Activated naive CD8-positive, alpha-beta T cell treated with anti-CD3 and anti-CD28 coated beads for 36 hours (primary cell): ENCODE data around the gene BRAT1. TPM values are rescaled to one million over a fixed set of nuclear protein-coding genes. Genes with fewer than 3 reads are reported as not detected.
"Not testable (repeated sequence)": the region's sequence is repeated elsewhere in the genome, so short reads cannot be mapped to it uniquely, and the experiment has no call there.

Experiments
- DNase-seq: peaks from one replicate; pipeline ENCODE4 v3.0.0; 2021
- H3K27ac Mint-ChIP-seq: one replicate; pipeline ENCODE4 v1.8.0; 2022; ENCODE audit warnings: mild to moderate bottlenecking, moderate library complexity, mixed read lengths
- H3K27me3 Mint-ChIP-seq: one replicate; pipeline ENCODE4 v1.8.0; 2022; ENCODE audit warnings: mild to moderate bottlenecking, mixed read lengths
- H3K36me3 Mint-ChIP-seq: one replicate; pipeline ENCODE4 v1.8.0; 2021; ENCODE audit warnings: mild to moderate bottlenecking, mixed read lengths
- H3K4me1 Mint-ChIP-seq: one replicate; pipeline ENCODE4 v1.8.0; 2021; ENCODE audit warnings: mixed read lengths
- H3K4me3 Mint-ChIP-seq: one replicate; pipeline ENCODE4 v1.8.0; 2022; ENCODE audit warnings: mild to moderate bottlenecking, moderate library complexity, mixed read lengths
- H3K9me3 Mint-ChIP-seq: one replicate; pipeline ENCODE4 v1.8.0; 2022; ENCODE audit warnings: mixed read lengths
- total RNA-seq, 2 experiments: library from RNA; stranded (reverse); gene quantifications; one replicate each; pipeline ENCODE4 v1.2.3, GENCODE V29; 2021

The BRAT1 gene
- total RNA-seq, 2 experiments from 2014 or later: 36.4 to 37.8 TPM

DNA sequence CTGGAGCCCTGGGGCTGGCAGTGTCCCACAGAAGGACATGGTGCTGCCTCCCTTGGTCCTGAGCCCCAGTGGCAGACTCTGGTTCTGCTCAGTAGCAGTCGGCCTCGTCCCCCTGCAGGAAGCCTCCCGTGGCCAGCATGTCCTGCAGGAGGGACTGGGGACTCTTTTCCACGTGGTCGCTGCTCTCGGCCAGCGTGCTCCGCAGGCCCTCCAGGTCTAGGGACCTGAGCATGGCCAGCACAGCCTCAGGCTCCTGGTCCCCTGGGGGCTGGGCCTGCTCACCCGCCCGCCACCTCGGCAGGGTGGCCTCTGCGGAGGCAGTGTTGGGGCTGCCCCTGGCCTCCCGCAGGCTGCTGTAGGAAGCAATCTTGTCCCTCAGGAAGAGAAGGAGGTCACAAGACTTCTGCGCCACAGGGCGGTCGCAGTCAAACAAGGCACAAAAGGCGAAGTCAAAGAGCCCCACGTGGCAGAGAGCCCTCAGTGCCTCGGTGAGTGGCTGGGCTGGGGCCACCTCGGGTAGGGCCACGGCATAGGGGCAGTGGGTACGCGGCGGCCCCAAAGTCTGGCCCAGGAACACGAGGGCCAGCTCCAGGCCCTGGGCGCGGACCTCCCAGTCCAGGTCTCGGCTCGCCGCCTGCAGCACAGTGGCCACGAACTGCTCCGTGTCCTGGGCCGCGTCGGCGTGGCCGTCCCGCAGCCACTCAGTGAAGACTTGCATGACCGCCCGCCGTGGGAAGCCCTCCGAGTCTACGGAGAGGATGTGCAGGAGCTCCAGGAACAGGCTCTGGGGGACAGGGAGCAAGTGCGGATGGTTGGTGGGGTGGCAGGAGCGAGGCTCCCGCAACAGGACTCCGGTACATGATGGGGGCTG is 17.1 kb downstream of the BRAT1 start:
- Mint-ChIP-seq H3K27me3 (no peaks in the 10 kb centered on the region), H3K9me3 (no peaks in the 10 kb centered on the region), H3K36me3 (peaks cover 2% of the 10 kb centered on the region), H3K4me1 (no peaks in the 10 kb centered on the region), H3K4me3 (no peak overlapping the region), H3K27ac (no peak overlapping the region)
- DNase-seq: no peak

DNA sequence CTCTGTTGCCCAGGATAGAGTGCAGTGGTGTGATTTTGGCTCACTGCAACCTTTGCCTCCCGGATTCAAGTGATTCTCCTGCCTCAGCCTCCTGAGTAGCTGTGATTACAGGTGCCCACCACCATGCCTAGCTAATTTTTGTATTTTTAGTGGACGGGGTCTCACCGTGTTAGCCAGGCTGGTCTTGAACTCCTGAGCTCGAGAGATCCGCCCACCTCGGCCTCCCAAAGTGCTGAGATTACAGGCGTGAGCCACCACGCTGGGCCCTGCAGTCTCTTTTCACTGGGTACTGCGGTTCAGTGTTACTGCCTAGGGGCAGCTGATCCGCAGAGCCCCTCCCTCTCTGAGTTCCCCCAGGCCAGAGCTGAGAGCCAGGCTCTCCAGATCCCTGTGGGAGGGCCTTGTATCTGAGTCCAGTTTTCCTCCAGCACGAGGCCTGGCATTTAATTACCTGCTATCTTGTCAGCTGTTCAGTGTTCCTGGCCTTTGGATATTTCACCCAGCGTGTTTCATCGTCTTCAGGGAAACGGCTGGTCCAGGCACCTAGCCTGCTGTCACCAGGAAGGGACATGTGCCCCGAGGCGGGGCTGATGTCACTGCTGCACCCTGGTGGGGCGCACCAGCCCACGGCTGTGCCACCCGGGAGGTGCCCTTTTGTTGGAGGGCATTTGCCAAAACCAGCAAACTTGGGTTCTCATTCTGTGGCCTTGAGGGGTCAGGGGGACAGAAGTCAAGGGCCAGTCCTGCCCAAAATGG is 19.3 kb downstream of the BRAT1 start:
- not testable (repeated sequence) for H3K27me3 Mint-ChIP-seq, H3K27ac Mint-ChIP-seq, H3K4me3 Mint-ChIP-seq, H3K4me1 Mint-ChIP-seq, H3K9me3 Mint-ChIP-seq, H3K36me3 Mint-ChIP-seq, DNase-seq

DNA sequence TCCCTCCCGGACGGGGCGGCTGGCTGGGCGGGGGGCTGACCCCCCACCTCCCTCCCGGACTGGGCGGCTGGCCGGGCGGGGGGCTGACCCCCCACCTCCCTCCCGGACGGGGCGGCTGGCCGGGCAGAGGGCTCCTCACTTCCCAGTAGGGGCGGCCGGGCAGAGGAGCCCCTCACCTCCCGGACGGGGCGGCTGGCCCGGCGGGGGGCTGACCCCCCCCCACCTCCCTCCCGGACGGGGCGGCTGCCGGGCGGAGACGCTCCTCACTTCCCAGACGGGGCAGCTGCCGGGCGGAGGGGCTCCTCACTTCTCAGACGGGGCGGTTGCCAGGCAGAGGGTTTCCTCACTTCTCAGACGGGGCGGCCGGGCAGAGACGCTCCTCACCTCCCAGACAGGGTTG is 21.1 kb downstream of the BRAT1 start:
- not testable (repeated sequence) for H3K9me3 Mint-ChIP-seq, DNase-seq, H3K27ac Mint-ChIP-seq, H3K36me3 Mint-ChIP-seq, H3K4me3 Mint-ChIP-seq, H3K27me3 Mint-ChIP-seq
- peaks cover 16% of the 10 kb centered on the region for H3K4me1 Mint-ChIP-seq

DNA sequence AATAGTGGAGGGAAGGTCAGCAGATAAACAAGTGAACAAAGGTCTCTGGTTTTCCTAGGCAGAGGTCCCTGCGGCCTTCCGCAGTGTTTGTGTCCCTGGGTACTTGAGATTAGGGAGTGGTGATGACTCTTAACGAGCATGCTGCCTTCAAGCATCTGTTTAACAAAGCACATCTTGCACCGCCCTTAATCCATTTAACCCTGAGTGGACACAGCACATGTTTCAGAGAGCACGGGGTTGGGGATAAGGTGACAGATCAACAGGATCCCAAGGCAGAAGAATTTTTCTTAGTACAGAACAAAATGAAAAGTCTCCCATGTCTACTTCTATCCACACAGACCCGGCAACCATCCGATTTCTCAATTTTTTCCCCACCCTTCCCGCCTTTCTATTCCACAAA is 21.8 kb downstream of the BRAT1 start:
- not testable (repeated sequence) for H3K36me3 Mint-ChIP-seq, H3K27me3 Mint-ChIP-seq, DNase-seq, H3K4me3 Mint-ChIP-seq, H3K27ac Mint-ChIP-seq, H3K9me3 Mint-ChIP-seq
- peaks cover 23% of the 10 kb centered on the region for H3K4me1 Mint-ChIP-seq

DNA sequence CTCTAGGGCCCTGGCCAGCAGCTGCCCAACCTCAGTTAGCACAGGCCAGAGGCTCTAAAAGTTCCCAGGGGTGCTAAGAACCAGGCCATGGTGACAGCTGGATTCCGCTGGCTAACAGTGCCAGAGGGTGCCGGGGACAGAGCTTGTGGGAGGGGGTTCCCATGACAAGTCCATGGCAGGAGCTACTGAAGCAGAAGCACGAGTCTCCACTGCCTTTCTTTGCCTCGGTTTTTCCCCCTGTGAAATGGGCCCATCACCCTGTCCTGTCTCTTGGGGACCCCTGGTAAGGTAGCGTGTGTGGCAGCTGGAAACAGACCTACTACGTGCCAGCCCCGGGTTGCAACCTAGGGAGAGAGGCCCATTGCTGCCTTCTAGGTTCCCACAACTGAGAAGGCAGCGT is 22.5 kb downstream of the BRAT1 start:
- H3K4me3 Mint-ChIP-seq, H3K27ac Mint-ChIP-seq, H3K27me3 Mint-ChIP-seq, H3K36me3 Mint-ChIP-seq, H3K9me3 Mint-ChIP-seq, DNase-seq: not testable (repeated sequence)
- H3K4me1 Mint-ChIP-seq: peaks cover 30% of the 10 kb centered on the region

DNA sequence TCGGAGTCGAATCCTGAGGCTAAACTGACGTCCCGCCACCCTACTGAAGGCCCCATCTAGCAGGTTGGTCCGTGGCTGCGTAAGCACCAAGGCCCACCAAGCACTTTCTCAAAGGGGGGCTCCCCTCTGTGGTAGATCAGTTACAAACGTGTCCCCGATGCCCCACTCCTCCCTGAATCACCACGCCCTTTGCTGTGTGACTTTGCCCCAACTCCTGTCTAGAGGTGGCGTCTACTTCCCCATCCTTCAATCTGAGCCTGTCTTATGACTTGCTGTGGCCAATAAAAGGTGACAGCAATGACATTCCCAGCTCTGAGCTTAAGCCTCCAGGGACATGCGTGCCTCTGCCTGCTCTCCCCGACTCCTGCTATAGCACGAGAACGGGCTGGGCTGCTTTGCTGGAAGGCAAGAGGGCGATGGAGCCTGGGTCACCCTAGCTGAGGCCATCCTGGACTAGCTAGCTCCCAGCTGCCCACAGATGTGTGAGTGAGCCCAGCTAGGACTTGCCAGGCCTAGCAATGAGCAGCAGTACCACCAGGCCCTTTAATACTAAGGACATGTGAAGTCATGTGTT is 23.0 kb downstream of the BRAT1 start:
- not testable (repeated sequence) for H3K4me3 Mint-ChIP-seq, H3K27me3 Mint-ChIP-seq, H3K36me3 Mint-ChIP-seq, H3K9me3 Mint-ChIP-seq, DNase-seq
- peak overlapping the region; percentile 16 for H3K27ac Mint-ChIP-seq
- H3K4me1 Mint-ChIP-seq: peaks cover 35% of the 10 kb centered on the region

DNA sequence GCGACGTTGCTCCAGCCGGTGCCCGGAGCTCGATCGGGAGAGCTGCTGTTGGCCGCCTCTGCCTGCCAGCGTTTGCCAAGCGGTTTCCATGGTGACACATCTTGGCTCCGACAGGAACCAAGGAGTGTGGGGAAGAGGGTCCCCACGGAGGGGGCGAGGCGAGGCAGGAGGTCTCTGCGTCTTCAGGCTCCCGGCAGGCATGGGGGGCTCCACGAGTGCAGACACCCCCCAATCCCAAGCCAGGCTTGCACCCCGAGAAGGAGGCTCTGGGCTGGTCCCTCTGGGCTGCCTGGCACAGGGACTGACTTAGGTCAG is 23.6 kb downstream of the BRAT1 start:
- H3K36me3 Mint-ChIP-seq, H3K27ac Mint-ChIP-seq, DNase-seq, H3K4me3 Mint-ChIP-seq, H3K27me3 Mint-ChIP-seq, H3K9me3 Mint-ChIP-seq: not testable (repeated sequence)
- peaks cover 39% of the 10 kb centered on the region for H3K4me1 Mint-ChIP-seq

DNA sequence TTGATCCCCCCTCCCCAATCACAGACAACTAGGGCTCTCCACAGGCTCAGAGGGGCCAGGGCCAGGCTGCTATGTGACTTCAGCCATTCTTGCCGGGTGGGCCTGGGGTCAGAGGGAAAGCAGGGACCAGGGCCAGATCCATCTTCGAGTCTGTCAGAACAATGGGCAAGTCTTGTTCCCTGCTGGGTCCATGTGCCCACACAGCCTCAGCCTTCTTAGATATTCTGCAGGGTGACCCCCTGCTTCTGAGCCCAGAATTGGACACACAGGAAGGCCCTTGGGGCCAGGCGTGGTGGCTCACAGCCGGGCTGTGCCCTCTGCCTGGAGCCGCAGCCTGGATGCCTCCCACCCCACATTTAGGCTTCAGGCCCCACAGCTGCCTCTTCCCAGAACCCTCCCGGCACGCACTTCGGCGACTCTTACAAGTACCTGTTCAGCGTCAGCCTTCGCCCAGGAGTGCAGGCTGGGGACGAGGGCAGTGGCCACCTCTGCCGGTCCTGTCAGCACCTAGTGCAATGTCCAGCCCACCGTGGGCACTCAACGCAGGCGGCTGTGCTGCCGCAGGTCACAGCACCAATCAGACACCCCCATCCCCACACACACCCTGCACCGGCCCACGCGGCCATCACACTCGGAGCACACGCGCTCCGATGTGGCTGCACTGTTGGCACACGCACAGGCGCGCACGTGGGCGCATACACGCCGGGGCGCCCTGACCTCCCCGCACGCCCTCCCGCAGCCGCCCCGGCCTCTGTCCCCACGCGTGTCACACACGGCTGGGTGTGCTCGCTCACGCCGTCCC is 24.1 kb downstream of the BRAT1 start:
- Mint-ChIP-seq H3K27ac (peak overlapping the region; percentile 91), H3K4me1 (peaks cover 40% of the 10 kb centered on the region), H3K4me3 (peak overlapping the region; percentile 61)
- not testable (repeated sequence) for H3K36me3 Mint-ChIP-seq, H3K27me3 Mint-ChIP-seq, DNase-seq, H3K9me3 Mint-ChIP-seq

DNA sequence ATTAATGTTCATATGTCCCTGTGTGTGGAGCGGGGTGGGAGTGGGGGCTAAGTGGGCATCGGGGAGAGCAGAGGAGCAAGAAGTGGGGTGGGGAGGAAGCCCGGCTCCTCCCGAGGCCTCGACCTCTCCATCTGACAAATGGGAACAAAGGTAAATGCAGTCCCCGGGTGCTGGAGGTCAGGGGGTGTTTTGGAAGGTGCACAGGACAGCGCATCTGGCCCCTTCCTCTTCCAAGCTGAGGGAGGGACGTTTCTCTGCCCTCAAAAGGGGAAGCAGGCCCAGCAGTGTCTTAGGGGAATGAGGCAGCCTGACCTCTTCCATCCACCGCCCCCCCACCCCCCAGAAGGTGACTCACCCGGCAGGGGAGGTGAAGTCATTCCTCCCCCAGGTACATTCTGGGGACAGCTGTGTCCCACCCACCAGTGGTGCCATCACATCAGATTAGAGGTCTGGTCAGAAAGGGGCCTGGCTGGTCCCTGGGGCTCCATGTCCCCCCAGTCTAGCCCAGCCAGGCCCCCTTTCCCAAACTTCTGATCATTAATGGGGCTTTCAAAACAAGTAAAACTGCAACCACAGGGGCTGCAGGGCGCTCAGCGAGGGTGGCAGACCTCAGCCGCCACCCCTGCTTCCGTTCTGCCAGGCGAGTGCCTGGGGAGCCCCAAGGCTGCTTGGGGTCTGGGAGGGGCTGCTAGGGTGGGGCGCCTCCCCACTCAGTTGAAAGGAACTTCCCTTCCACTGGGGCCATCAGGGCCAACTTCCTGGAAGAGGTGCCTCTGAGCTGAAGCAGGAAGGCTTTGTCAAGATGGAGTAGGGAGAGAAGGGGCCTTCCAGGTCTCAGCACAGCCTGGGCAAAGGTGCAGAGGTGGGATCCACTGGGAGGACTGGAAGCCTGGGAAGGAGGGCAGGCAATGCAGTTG is 25.0 kb downstream of the BRAT1 start:
- H3K27ac Mint-ChIP-seq: peak overlapping the region; percentile 91
- no peaks in the 10 kb centered on the region for H3K27me3 Mint-ChIP-seq
- no peaks in the 10 kb centered on the region for H3K9me3 Mint-ChIP-seq
- H3K36me3 Mint-ChIP-seq: no peaks in the 10 kb centered on the region
- peaks cover 43% of the 10 kb centered on the region for H3K4me1 Mint-ChIP-seq
- peak overlapping the region; percentile 61 for H3K4me3 Mint-ChIP-seq
- peak; percentile 83 for DNase-seq

DNA sequence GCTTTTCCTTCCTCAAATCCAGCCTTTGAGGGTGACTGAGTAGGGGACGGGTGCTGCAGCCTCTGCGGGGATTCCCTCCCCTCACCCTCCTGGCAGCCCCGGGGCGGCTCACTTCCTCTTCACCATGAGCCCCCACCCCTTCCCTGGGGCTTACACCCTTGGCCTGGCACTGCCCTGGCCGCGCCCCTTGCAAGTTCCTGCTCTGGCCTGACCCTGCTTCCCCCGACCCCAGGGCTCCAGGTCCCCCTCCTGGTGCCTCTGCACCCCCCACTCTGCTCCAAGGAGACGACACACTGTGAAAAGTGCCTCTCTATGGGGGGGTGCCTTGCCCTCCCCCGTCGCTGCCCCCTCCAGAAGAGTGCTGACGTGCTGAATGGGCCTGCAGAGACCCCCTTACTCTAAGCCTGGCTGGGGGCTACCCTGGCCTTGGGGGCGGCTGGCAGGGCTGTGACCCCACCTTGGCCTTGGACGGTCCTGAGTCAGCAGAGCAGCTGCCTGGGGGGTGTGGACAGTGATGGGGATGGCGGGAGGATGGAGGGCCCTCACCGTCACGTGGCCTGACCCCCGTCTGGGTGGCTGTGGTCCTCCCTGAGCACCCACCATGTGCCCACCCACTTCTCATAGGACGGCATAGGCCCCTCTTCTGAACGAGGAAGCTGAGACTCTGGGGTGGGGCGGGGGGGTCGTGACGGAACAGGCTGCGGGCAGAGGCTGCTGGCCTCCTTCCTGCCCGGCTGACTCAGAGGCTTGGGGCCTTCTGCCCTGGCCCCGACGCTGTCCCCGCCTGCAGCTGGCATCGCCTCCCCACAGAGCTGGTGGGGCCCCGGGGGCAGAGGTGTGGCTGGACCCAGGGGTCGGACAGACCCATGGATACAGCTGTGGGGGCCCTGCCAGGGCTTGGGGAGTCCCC is 25.9 kb downstream of the BRAT1 start:
- Mint-ChIP-seq H3K4me3 (peak overlapping the region; percentile 61), H3K36me3 (no peaks in the 10 kb centered on the region), H3K4me1 (peaks cover 43% of the 10 kb centered on the region), H3K9me3 (no peaks in the 10 kb centered on the region), H3K27ac (peak overlapping the region; percentile 91), H3K27me3 (no peaks in the 10 kb centered on the region)
- peak; percentile 68 for DNase-seq

DNA sequence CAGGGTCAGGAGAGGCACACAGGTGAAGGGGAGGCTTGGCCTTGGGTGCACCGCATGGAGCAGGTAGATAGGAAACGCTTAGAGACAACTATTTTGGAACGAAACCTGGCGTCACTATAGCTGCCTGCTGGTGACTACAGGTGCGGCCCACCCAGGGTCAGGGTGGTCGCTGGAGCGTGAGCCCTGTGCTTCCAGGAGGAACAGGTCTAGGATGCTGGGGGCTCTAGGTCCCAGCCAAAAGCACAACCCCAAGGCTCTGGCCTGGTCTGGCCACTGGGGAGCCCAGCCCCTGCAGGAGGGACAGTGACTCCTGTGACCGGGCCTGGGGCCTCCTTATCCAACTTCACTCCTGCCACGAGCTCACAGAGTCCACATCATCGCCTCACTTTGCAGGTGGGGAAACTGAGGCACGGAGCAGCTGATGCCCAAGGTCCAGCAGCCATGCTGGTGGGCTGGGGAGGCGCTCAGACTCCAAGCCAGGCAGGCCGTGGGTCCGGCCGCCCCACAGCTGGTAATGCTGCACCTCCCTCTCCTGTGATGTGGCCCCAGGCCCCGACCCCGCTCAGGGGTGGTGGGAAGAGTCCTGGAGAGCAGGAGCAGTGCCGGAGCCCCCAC is 26.7 kb downstream of the BRAT1 start:
- H3K4me1 Mint-ChIP-seq: peaks cover 43% of the 10 kb centered on the region
- no peaks in the 10 kb centered on the region for H3K27me3 Mint-ChIP-seq
- H3K27ac Mint-ChIP-seq: peak overlapping the region; percentile 80
- peak overlapping the region; percentile 38 for H3K4me3 Mint-ChIP-seq
- H3K9me3 Mint-ChIP-seq: no peaks in the 10 kb centered on the region
- no peaks in the 10 kb centered on the region for H3K36me3 Mint-ChIP-seq
- DNase-seq: no peak

DNA sequence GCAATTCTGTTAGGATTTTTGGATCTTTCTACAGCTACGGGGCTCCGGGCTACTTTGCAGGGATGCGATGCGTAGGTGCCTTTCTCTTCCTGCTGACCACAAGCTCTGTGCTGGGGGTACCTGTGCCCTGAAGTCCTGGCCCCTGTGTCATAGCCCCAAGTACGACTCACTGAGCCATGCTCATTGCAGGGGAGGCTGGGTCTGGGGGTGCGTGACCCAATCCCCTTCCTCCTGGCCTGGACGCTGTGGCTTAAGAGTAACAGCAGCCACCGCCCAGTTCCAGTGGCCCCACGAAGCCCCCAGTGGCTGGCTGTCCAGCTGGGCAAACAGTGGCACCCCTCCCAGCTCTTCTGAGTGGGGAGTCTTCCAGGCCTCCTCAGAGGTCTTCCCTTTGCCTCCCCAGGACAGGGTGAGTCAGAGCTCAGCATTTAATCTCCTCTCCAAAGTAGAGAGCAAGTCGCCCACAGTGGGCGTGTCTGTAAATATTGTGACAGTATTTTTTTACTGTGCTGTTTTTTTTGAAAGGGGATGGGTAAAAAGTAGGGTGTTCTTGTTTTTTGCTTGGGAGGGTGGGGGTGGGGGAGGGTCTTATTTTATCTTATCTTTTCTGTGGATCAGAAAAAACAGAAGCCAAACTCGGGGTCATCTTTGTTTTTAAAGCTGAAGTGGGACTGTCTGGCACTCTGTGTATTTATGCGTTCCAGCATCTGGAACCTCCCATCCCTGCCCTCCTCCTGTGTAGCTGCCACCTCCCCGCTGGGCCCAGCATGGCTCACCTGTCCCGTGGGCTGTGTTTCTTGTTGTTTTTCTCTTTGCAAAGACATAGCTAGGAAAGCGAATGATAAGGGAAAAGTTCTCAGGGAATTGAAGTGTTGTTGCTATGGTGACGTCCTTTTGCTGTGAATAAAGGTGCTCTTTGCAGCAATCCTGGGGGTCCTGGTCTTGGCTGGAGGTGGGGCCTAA is 27.5 kb downstream of the BRAT1 start:
- peak; percentile 55 for DNase-seq
- H3K27ac Mint-ChIP-seq: peak overlapping the region; percentile 80
- peak overlapping the region; percentile 38 for H3K4me3 Mint-ChIP-seq
- H3K36me3 Mint-ChIP-seq: peaks cover 4% of the 10 kb centered on the region
- H3K4me1 Mint-ChIP-seq: peaks cover 49% of the 10 kb centered on the region
- no peaks in the 10 kb centered on the region for H3K27me3 Mint-ChIP-seq
- no peaks in the 10 kb centered on the region for H3K9me3 Mint-ChIP-seq
